H1 (cell line): ENCODE results near the gene CDC42EP3. TPM values are rescaled to one million over a fixed set of nuclear protein-coding genes. Genes with fewer than 3 reads are reported as not detected.

Source experiments
- CTCF ChIA-PET: fragments of 300-600 bp; sonication (Branson Sonifier 250); formaldehyde crosslinking; loops from one replicate; lab custom pipeline; 2021; ENCODE audit not compliant: partially characterized antibody; lab: Charles Lee
- POLR2A ChIA-PET: fragments of 300-600 bp; sonication (Branson Sonifier 250); formaldehyde crosslinking; loops from one replicate; lab custom pipeline; 2021; ENCODE audit warnings: inconsistent platforms; ENCODE audit not compliant: partially characterized antibody; lab: Charles Lee
- DNase-seq, 2 experiments: peaks; one replicate each; pipeline versions ENCODE4 v3.0.0 to v3.0.0-alpha.2; 2010 to 2022; ENCODE audit warnings: low spot score in 2 of 2, low read depth in 1 of 2, mixed read lengths in 1 of 2
- FAIRE-seq: peaks from 2 replicates; lab custom pipeline; 2011; peaks lifted over from hg19 to GRCh38; lab: Jason Lieb, UNC
- H2AFZ ChIP-seq: 2 replicates; pipeline ENCODE4 v1.8.1; 2012; ENCODE audit warnings: low read length, inconsistent platforms
- H2AK5ac ChIP-seq: 2 replicates; pipeline ENCODE4 v1.6.1; 2013; ENCODE audit warnings: low read depth, low read length
- H2BK120ac ChIP-seq: replicated peaks from 2 replicates; pipeline ENCODE3; 2013; ENCODE audit warnings: low read depth, low read length, inconsistent platforms
- H2BK12ac ChIP-seq: 2 replicates; pipeline ENCODE4 v1.6.1; 2013; ENCODE audit warnings: low read depth, low read length
- H2BK15ac ChIP-seq: 2 replicates; pipeline ENCODE4 v1.6.1; 2013; ENCODE audit warnings: low read length
- H2BK20ac ChIP-seq: 2 replicates; pipeline ENCODE4 v1.6.1; 2013; ENCODE audit warnings: low read length
- H2BK5ac ChIP-seq: 2 replicates; pipeline ENCODE4 v1.6.1; 2013; ENCODE audit warnings: low read depth, low read length
- H3K14ac ChIP-seq: 2 replicates; pipeline ENCODE4 v1.6.1; 2013; ENCODE audit warnings: inconsistent platforms; ENCODE audit not compliant: insufficient read length
- H3K18ac ChIP-seq: 2 replicates; pipeline ENCODE4 v1.6.1; 2013; ENCODE audit warnings: low read length; ENCODE audit errors: extremely low read depth
- H3K23ac ChIP-seq: 2 replicates; pipeline ENCODE4 v1.6.1; 2013; ENCODE audit warnings: inconsistent platforms; ENCODE audit not compliant: insufficient read length
- H3K23me2 ChIP-seq: 2 replicates; pipeline ENCODE4 v1.6.1; 2013; ENCODE audit warnings: low read depth, low read length
- H3K27ac ChIP-seq: 2 replicates; pipeline ENCODE4 v1.6.1; 2011; ENCODE audit warnings: low read depth, low read length, inconsistent platforms
- H3K27me3 ChIP-seq, 4 experiments: replicated peaks in 1 of 4; 1 replicate in 1 of 4; 2 replicates in 3 of 4; pipeline versions ENCODE4 v1.6.1 to v1.8.1; 2011 to 2013; ENCODE audit warnings: low read length in 3 of 4, mild to moderate bottlenecking in 3 of 4, inconsistent platforms in 2 of 4, mixed read lengths in 2 of 4, moderate library complexity in 1 of 4; ENCODE audit not compliant: control insufficient read depth in 3 of 4, insufficient read depth in 3 of 4; ENCODE audit errors: extremely low read depth in 1 of 4
- H3K36me3 ChIP-seq, 4 experiments: 2 replicates each; pipeline versions ENCODE4 v1.6.1 to v1.8.1; 2011 to 2013; ENCODE audit warnings: mild to moderate bottlenecking in 4 of 4, low read length in 3 of 4, moderate library complexity in 2 of 4, control low read depth in 1 of 4, inconsistent platforms in 1 of 4; ENCODE audit not compliant: insufficient read depth in 4 of 4, control insufficient read depth in 2 of 4
- H3K4ac ChIP-seq: replicated peaks from 2 replicates; pipeline ENCODE3; 2013; ENCODE audit warnings: low read length, low read depth, mixed read lengths, inconsistent platforms; ENCODE audit not compliant: insufficient read length
- H3K4me1 ChIP-seq, 4 experiments: replicated peaks in 1 of 4; 1 replicate in 1 of 4; 2 replicates in 3 of 4; pipeline versions ENCODE4 v1.6.1 to v1.8.1; 2011 to 2013; ENCODE audit warnings: low read length in 3 of 4, inconsistent platforms in 2 of 4, mixed read lengths in 1 of 4; ENCODE audit not compliant: insufficient read depth in 4 of 4, control insufficient read depth in 3 of 4
- H3K4me2 ChIP-seq, 2 experiments: 2 replicates each; pipeline versions ENCODE4 v1.6.1 to v1.8.1; 2011 to 2013; ENCODE audit warnings: low read depth in 2 of 2, low read length in 2 of 2, control low read depth in 1 of 2, inconsistent platforms in 1 of 2, mild to moderate bottlenecking in 1 of 2; ENCODE audit not compliant: insufficient read depth in 1 of 2
- H3K4me3 ChIP-seq, 4 experiments: fragments of 200-600, 300-600 bp in 1 of 4; sonication (generic), shearing (Covaris generic), sonication (Bioruptor Twin) in 1 of 4; 2 replicates each; pipeline versions ENCODE4 v1.5.1 to v1.8.1; 2011 to 2016; ENCODE audit warnings: low read length in 4 of 4, low read depth in 3 of 4, control low read depth in 2 of 4, inconsistent platforms in 2 of 4, mild to moderate bottlenecking in 2 of 4, mixed read lengths in 1 of 4, moderate library complexity in 1 of 4; ENCODE audit not compliant: insufficient read depth in 2 of 4; ENCODE audit errors: extremely low read depth in 1 of 4
- H3K56ac ChIP-seq: replicated peaks from 2 replicates; pipeline ENCODE3; 2013; ENCODE audit warnings: low read depth, mild to moderate bottlenecking, mixed read lengths, low read length, inconsistent platforms; ENCODE audit not compliant: insufficient read length
- H3K79me1 ChIP-seq: 2 replicates; pipeline ENCODE4 v1.6.1; 2013; ENCODE audit warnings: low read depth, low read length, control low read depth
- H3K79me2 ChIP-seq, 2 experiments: 2 replicates each; pipeline versions ENCODE4 v1.6.1 to v1.8.1; 2012 to 2013; ENCODE audit warnings: low read length in 2 of 2, mild to moderate bottlenecking in 2 of 2, inconsistent platforms in 1 of 2; ENCODE audit not compliant: insufficient read depth in 2 of 2, control insufficient read depth in 1 of 2
- H3K9ac ChIP-seq, 4 experiments: replicated peaks in 1 of 4; 1 replicate in 1 of 4; 2 replicates in 3 of 4; pipeline versions ENCODE4 v1.6.1 to v1.8.1; 2011 to 2013; ENCODE audit warnings: low read depth in 3 of 4, low read length in 3 of 4, control low read depth in 2 of 4, mild to moderate bottlenecking in 2 of 4, moderate library complexity in 2 of 4, inconsistent platforms in 1 of 4; ENCODE audit errors: extremely low read depth in 1 of 4
- H3K9me3 ChIP-seq, 2 experiments: 2 replicates each; pipeline versions ENCODE4 v1.6.1 to v1.8.1; 2012 to 2013; ENCODE audit warnings: mild to moderate bottlenecking in 2 of 2, moderate library complexity in 2 of 2, control low read depth in 1 of 2, inconsistent platforms in 1 of 2, low read depth in 1 of 2, low read length in 1 of 2, mixed read lengths in 1 of 2; ENCODE audit not compliant: insufficient read depth in 2 of 2
- H4K20me1 ChIP-seq, 2 experiments: replicated peaks in 1 of 2; 2 replicates each; pipeline versions ENCODE3 to v1.8.1; 2011 to 2013; ENCODE audit warnings: inconsistent platforms in 2 of 2, low read length in 2 of 2, mild to moderate bottlenecking in 1 of 2; ENCODE audit not compliant: insufficient read depth in 2 of 2, control insufficient read depth in 1 of 2
- H4K5ac ChIP-seq: 2 replicates; pipeline ENCODE4 v1.6.1; 2013; ENCODE audit warnings: low read length, low read depth, mixed read lengths, inconsistent platforms; ENCODE audit not compliant: insufficient read length
- H4K8ac ChIP-seq: 2 replicates; pipeline ENCODE4 v1.8.0; 2013; ENCODE audit warnings: mild to moderate bottlenecking, moderate library complexity, low read length, inconsistent platforms; ENCODE audit not compliant: insufficient read depth; ENCODE audit errors: extremely low read depth
- H4K91ac ChIP-seq: replicated peaks from 2 replicates; pipeline ENCODE3; 2013; ENCODE audit warnings: low read length, mixed read lengths, inconsistent platforms; ENCODE audit not compliant: insufficient read length
- CBX5 ChIP-seq: fragments of 300-800, 300-1000 bp; sonication (generic); IDR thresholded peaks from 2 replicates; pipeline ENCODE4 v1.7.1; 2016; ENCODE audit warnings: antibody characterized with exemption, low read length, low read depth
- EZH2 ChIP-seq: fragments of 200-600 bp; sonication (generic); IDR thresholded peaks from 2 replicates; pipeline ENCODE4 v1.7.1; 2012; ENCODE audit warnings: low read depth, mild to moderate bottlenecking, moderate library complexity, low read length, inconsistent platforms; ENCODE audit not compliant: severe bottlenecking
- GTF2F1 ChIP-seq: IDR thresholded peaks from 2 replicates; pipeline ENCODE4 v1.6.1; 2012; ENCODE audit warnings: low read depth, low read length, improper control_type of control experiment, borderline replicate concordance
- MAX ChIP-seq: IDR thresholded peaks from 2 replicates; pipeline ENCODE4 v1.6.1; 2012; ENCODE audit warnings: inconsistent platforms
- RAD21 ChIP-seq, 2 experiments: IDR thresholded peaks in 1 of 2; conservative IDR thresholded peaks in 1 of 2; 2 replicates each; pipeline ENCODE4 v1.6.1; 2011; ENCODE audit warnings: low read depth in 2 of 2, low read length in 2 of 2, improper control_type of control experiment in 1 of 2, inconsistent platforms in 1 of 2, mild to moderate bottlenecking in 1 of 2, moderate library complexity in 1 of 2
- RXRA ChIP-seq: IDR thresholded peaks from 2 replicates; pipeline ENCODE4 v1.6.1; 2011; ENCODE audit warnings: low read depth, mild to moderate bottlenecking, low read length, moderate library complexity; ENCODE audit not compliant: insufficient read depth
- SP2 ChIP-seq: IDR thresholded peaks from 2 replicates; pipeline ENCODE4 v1.6.1; 2012; ENCODE audit warnings: mild to moderate bottlenecking, low read length, inconsistent platforms
- TCF12 ChIP-seq: IDR thresholded peaks from 2 replicates; pipeline ENCODE4 v1.6.1; 2011; ENCODE audit warnings: low read depth, mild to moderate bottlenecking, low read length
- TEAD4 ChIP-seq: IDR thresholded peaks from 2 replicates; pipeline ENCODE4 v1.6.1; 2012; ENCODE audit warnings: low read depth, low read length, inconsistent platforms, mixed read lengths
- WGBS, 2 experiments: shearing (Covaris generic) in 1 of 2; methylation state at CpG; one replicate each; pipeline versions ENCODE4 v1.1.6 to v1.1.7; 2013 to 2015; ENCODE audit warnings: low lambda C conversion rate in 2 of 2, mixed read lengths in 2 of 2, inconsistent platforms in 1 of 2, low coverage in 1 of 2, missing lambda C conversion rate in 1 of 2; ENCODE audit not compliant: insufficient replicate concordance in 2 of 2, insufficient coverage in 1 of 2, insufficient read length in 1 of 2; ENCODE audit errors: extremely low coverage in 1 of 2, missing lambda C conversion rate in 1 of 2; 5-methylcytosine and 5-hydroxymethylcytosine counted together
- polyA plus RNA-seq, 7 experiments: library from polyadenylated mRNA; depleted of rRNA in 3 of 7; stranded (reverse) in 5 of 7; unstranded in 2 of 7; fragments of >200 nt in 5 of 7; fragments of 200-250 nt in 2 of 7; gene quantifications; 1 replicate in 5 of 7; 2 replicates in 1 of 7; 4 replicates in 1 of 7; pipeline versions ENCODE4 v1.2.1 to v1.2.3, GENCODE V29; 2011 to 2013; ENCODE audit warnings: missing spikeins in 2 of 7, mixed read lengths in 2 of 7
- total RNA-seq: library from RNA; stranded (reverse); fragmentation: NEBNext Ultra II Directional; extraction: Animal tissue kit (Norgen Biotek cat#: 25700); gene quantifications from 2 replicates; pipeline ENCODE4 v1.2.1, GENCODE V29; 2021

The CDC42EP3 gene
- total and polyA plus RNA-seq, 2 of the 8 experiments (the other 6 are each of a cell fraction or from before 2014, with no cell fraction given) = 18.4 to 24.7 TPM

- no peak overlapping the region for H3K9ac ChIP-seq
- no peaks in the 10 kb centered on the region for H3K27me3 ChIP-seq
- no peak overlapping the region for H2BK5ac ChIP-seq
- H3K4ac ChIP-seq = no peak overlapping the region
- DNase-seq (no peak), FAIRE-seq (no peak)
- H3K18ac ChIP-seq = no peak overlapping the region
- no peak overlapping the region for H3K4me3 ChIP-seq
- H3K36me3 ChIP-seq = no peaks in the 10 kb centered on the region
- H2BK20ac ChIP-seq = no peak overlapping the region
- H3K56ac ChIP-seq = no peak overlapping the region
- H4K8ac ChIP-seq = no peak overlapping the region
- no peak overlapping the region for H2BK12ac ChIP-seq
- ChIA-PET POLR2A (no interaction called here), CTCF (no interaction called here)
- no peaks in the 10 kb centered on the region for H3K79me2 ChIP-seq
- no peaks in the 10 kb centered on the region for H3K23me2 ChIP-seq
- H4K91ac ChIP-seq = no peak overlapping the region
- H2AK5ac ChIP-seq = no peak overlapping the region
- H3K27ac ChIP-seq = no peak overlapping the region
- no peak overlapping the region for H2BK15ac ChIP-seq
- H4K5ac ChIP-seq = no peak overlapping the region
- no peak overlapping the region for H3K4me2 ChIP-seq
- no peaks in the 10 kb centered on the region for H4K20me1 ChIP-seq
- no peaks in the 10 kb centered on the region for H3K9me3 ChIP-seq
- 85% methylated on average over 3 of the region's 3 CpGs; no CpG with 5 or more reads in 1 of the 2 experiments for WGBS, 2 experiments
- TF ChIP-seq CBX5 = no peak
- TF ChIP-seq GTF2F1 = no peak
- TF ChIP-seq RXRA = no peak
- TF ChIP-seq SP2 = no peak
- TF ChIP-seq MAX = no peak
- no peak for TF ChIP-seq RAD21 (IDR thresholded peaks at IDR 0.05 in 1 of 2, conservative IDR thresholded peaks at IDR 0.05 in 1 of 2; ENCODE audit: low read depth in 2 of 2, low read length in 2 of 2)
- TF ChIP-seq TEAD4 = no peak
- no peak for TF ChIP-seq EZH2
- no peak for TF ChIP-seq TCF12
- no peaks in the 10 kb centered on the region for H3K4me1 ChIP-seq
- H3K14ac ChIP-seq = no peak overlapping the region
- H3K79me1 ChIP-seq = no peaks in the 10 kb centered on the region
- no peak overlapping the region for H2AFZ ChIP-seq
- no peak overlapping the region for H3K23ac ChIP-seq
- no peak overlapping the region for H2BK120ac ChIP-seq
These were observed 11.8 kb upstream of the CDC42EP3 start for GRCh38 chr2:37683241-37683640.
